Heart left ventricle (tissue), 16 donors: ENCODE results near the gene BICC1. TPM values are rescaled to one million over a fixed set of nuclear protein-coding genes. Genes with fewer than 3 reads are reported as not detected.
"Not testable (repeated sequence)": the region's sequence is repeated elsewhere in the genome, so short reads cannot be mapped to it uniquely, and the experiment has no call there.

Experiments used
- ATAC-seq, 4 donors: fragments of 200-7000 bp; cut with Tn5 transposase; one replicate each; pipeline ENCODE4 v1.9.1; 2020 to 2022; ENCODE audit warnings: moderate library complexity in 4 of 4, mild to moderate bottlenecking in 3 of 4, moderate number of reproducible peaks in 1 of 4
- DNase-seq, 5 donors: peaks; one replicate each; pipeline ENCODE4 v3.0.0-alpha.2; 2020
- H3K27ac ChIP-seq, 12 donors: fragments of 200-600 bp; sonication (generic) in 4 of 12; one replicate each; pipeline versions ENCODE4 v1.5.0 to v1.8.0; 2016 to 2022; ENCODE audit warnings: mild to moderate bottlenecking in 2 of 12
- H3K27me3 ChIP-seq, 9 donors: fragments of 200-600 bp; sonication (generic) in 2 of 9; one replicate each; pipeline versions ENCODE4 v1.5.1 to v1.8.0; 2016 to 2022; ENCODE audit warnings: mild to moderate bottlenecking in 3 of 9
- H3K36me3 ChIP-seq, 9 donors: fragments of 200-600 bp; sonication (generic) in 2 of 9; one replicate each; pipeline versions ENCODE4 v1.5.0 to v1.8.0; 2018 to 2022; ENCODE audit warnings: mild to moderate bottlenecking in 2 of 9
- H3K4me1 ChIP-seq, 12 donors: fragments of 200-600 bp; sonication (generic) in 4 of 12; one replicate each; pipeline versions ENCODE4 v1.5.0 to v1.8.0; 2016 to 2022; ENCODE audit warnings: mild to moderate bottlenecking in 3 of 12
- H3K4me3 ChIP-seq, 12 donors: fragments of 200-600 bp; sonication (generic) in 4 of 12; one replicate each; pipeline versions ENCODE4 v1.5.0 to v1.8.0; 2017 to 2022; ENCODE audit warnings: mild to moderate bottlenecking in 9 of 12, moderate library complexity in 4 of 12
- H3K9me3 ChIP-seq, 12 donors: fragments of 200-600 bp; sonication (generic) in 4 of 12; one replicate each; pipeline versions ENCODE4 v1.5.0 to v1.8.0; 2016 to 2022; ENCODE audit warnings: mild to moderate bottlenecking in 1 of 12
- POLR2A ChIP-seq, 2 donors: fragments of 450-650 bp; IDR thresholded peaks; one replicate each; pipeline ENCODE4 v1.6.1; 2017; ENCODE audit warnings: antibody characterized with exemption in 2 of 2, mild to moderate bottlenecking in 2 of 2, moderate library complexity in 2 of 2
- WGBS, 4 donors: extraction: QIAGEN DNeasy Blood & Tissue Kit in 2 of 4; methylation state at CpG; one replicate each; pipeline versions ENCODE4 v1.1.5 to v1.1.7; 2013 to 2018; 5-methylcytosine and 5-hydroxymethylcytosine counted together
- intact Hi-C, 10 donors: fragments of 100-400 bp; cut with DNase I; formaldehyde crosslinking; loops; one replicate each; pipeline versions ENCODE4 v1.11.1 to v1.14.2; 2022
- polyA plus RNA-seq, 2 donors: library from polyadenylated mRNA; stranded (reverse); fragments of 200-250 nt; gene quantifications; one replicate each; pipeline ENCODE4 v1.2.3, GENCODE V29; 2013
- total RNA-seq, 9 donors: library from RNA; depleted of rRNA in 2 of 9; stranded (reverse); fragments of >200 nt in 2 of 9; fragmentation: NEBNext Ultra II Directional in 3 of 9; extraction: Animal tissue kit (Norgen Biotek cat#: 25700) in 3 of 9; gene quantifications; one replicate each; pipeline versions ENCODE4 v1.1.0 to v1.2.4, GENCODE V29; 2016 to 2023
- TF ChIP-seq, protein P1 (sequence below), 12 donors: fragments of 200-600 bp; sonication (generic) in 4 of 12; IDR thresholded peaks; one replicate each; pipeline versions ENCODE4 v1.5.0 to v1.8.0; 2018 to 2022; ENCODE audit warnings: antibody characterized with exemption in 12 of 12, mild to moderate bottlenecking in 5 of 12
- donor health status: ischemic (EF 13 %, LVEDD 7.1; RV severe dilation, severe dysfunction).
- donor health status: healthy with polysubstance abuse.
- donor health status: DM: no; HTN: yes; CAD: no.
- donor health status: DM: no; HTN: no; CAD: no.
- donor health status: ischemic (EF 25% LVEDD 6.9; RV normal size, moderate dysfunction).
- donor health status: ischemic (EF 25% LVEDD 5.7; RV mildly dilated, moderate dysfunction).
- donor health status: healthy.
- donor health status: DM: yes; HTN: yes; CAD: no.
- donor health status: ischemic (EF 35%, LVEDD 5.7; RV mildly dilated, moderate dysfunction).
- donor health status: nonischemic (EF 11% LVEDD 7.7; RV severe dilation, severe dysfunction).
- donor health status: DM: yes; HTN: yes; CAD: no.
- donor health status: PGD.
- donor health status: ischemic (EF 29% LVEDD 5.4; RV normal size, mild dysfunction).
- donor health status: nonischemic (EF 23%, LVEDD 6.1; RV moderate dilation, normal function).

BICC1 gene
- total and polyA plus RNA-seq, 11 donors = 1.6 to 18.7 (median 4.8) TPM

GRCh38 chr10:58853668-58854067, 341.0 kb downstream of the BICC1 start:
- Histone ChIP-seq H3K27ac (peak overlapping the region in 4 of 12 donors; percentile 29 to 50 (median 40)), H3K36me3 (no peaks in the 10 kb centered on the region), H3K9me3 (peaks cover 0 to 10% (median 0%) of the 10 kb centered on the region in 12 donors), H3K27me3 (no peaks in the 10 kb centered on the region), H3K4me3 (no peak overlapping the region), H3K4me1 (peaks cover 0 to 35% (median 12%) of the 10 kb centered on the region in 12 donors)
- 53 to 72% (median 63%) methylated on average over 2 of the region's 2 CpGs for WGBS, 4 donors
- no peak for TF ChIP-seq POLR2A (IDR thresholded peaks at IDR 0.05)
- TF ChIP-seq, protein P1, sequence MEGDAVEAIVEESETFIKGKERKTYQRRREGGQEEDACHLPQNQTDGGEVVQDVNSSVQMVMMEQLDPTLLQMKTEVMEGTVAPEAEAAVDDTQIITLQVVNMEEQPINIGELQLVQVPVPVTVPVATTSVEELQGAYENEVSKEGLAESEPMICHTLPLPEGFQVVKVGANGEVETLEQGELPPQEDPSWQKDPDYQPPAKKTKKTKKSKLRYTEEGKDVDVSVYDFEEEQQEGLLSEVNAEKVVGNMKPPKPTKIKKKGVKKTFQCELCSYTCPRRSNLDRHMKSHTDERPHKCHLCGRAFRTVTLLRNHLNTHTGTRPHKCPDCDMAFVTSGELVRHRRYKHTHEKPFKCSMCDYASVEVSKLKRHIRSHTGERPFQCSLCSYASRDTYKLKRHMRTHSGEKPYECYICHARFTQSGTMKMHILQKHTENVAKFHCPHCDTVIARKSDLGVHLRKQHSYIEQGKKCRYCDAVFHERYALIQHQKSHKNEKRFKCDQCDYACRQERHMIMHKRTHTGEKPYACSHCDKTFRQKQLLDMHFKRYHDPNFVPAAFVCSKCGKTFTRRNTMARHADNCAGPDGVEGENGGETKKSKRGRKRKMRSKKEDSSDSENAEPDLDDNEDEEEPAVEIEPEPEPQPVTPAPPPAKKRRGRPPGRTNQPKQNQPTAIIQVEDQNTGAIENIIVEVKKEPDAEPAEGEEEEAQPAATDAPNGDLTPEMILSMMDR (IDR thresholded peaks at IDR 0.05) = no peak
- intact Hi-C loops = no loop called here
- DNase-seq (peak in 1 of 5 donors; percentile 15), ATAC-seq (peak; percentile 71 to 79 (median 73))

DNA sequence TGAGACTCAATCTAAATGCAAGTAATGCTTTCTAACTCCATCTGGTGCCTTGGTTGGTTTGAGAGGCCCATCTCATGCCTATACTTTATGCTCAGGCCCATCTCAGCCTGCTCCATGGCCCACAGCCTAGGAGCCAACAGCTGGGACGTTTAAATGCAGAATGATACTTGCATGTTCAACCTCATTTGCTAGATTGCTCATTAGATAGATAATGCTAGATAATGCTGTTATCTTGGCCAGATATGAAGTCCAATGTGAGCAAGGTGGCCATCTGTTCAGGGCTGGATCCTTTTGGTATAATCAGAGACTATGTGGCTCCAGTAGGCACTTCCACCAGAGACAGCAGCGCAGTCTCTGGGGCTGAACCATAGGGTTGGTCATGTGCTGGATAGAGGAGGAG, 342.1 kb downstream of the BICC1 start:
- WGBS, 4 donors = 50 to 67% (median 59%) methylated on average over 2 of the region's 2 CpGs
- no peaks in the 10 kb centered on the region for H3K27me3 ChIP-seq
- peaks cover 0 to 35% (median 12%) of the 10 kb centered on the region in 12 donors for H3K4me1 ChIP-seq
- ATAC-seq (no peak), DNase-seq (no peak)
- H3K36me3 ChIP-seq = no peaks in the 10 kb centered on the region
- H3K27ac ChIP-seq = no peak overlapping the region
- no peak overlapping the region for H3K4me3 ChIP-seq
- no peak for TF ChIP-seq POLR2A (IDR thresholded peaks at IDR 0.05)
- TF ChIP-seq, protein P1 (IDR thresholded peaks at IDR 0.05) = no peak
- intact Hi-C loops = no loop called here
- H3K9me3 ChIP-seq = peaks cover 0 to 13% (median 0%) of the 10 kb centered on the region in 12 donors

- intact Hi-C loops = no loop called here
- peak in 4 of 5 donors; percentile 29 to 47 (median 36) for DNase-seq
- peak overlapping the region in 10 of 12 donors; percentile 0 to 73 (median 53) for H3K27ac ChIP-seq
- H3K27me3 ChIP-seq = no peaks in the 10 kb centered on the region
- no peak for TF ChIP-seq POLR2A (IDR thresholded peaks at IDR 0.05)
- TF ChIP-seq, protein P1 (IDR thresholded peaks at IDR 0.05) = no peak
- H3K36me3 ChIP-seq = no peaks in the 10 kb centered on the region
- H3K4me1 ChIP-seq = peaks cover 0 to 35% (median 12%) of the 10 kb centered on the region in 12 donors
- ATAC-seq = peak; percentile 88 to 92 (median 91)
- H3K4me3 ChIP-seq = no peak overlapping the region
- 59 to 66% (median 65%) methylated on average over 9 of the region's 9 CpGs for WGBS, 4 donors
- peaks cover 0 to 12% (median 0%) of the 10 kb centered on the region in 12 donors for H3K9me3 ChIP-seq
Measured at GRCh38 chr10:58856508-58857240, 344.0 kb downstream of the BICC1 start.

DNA sequence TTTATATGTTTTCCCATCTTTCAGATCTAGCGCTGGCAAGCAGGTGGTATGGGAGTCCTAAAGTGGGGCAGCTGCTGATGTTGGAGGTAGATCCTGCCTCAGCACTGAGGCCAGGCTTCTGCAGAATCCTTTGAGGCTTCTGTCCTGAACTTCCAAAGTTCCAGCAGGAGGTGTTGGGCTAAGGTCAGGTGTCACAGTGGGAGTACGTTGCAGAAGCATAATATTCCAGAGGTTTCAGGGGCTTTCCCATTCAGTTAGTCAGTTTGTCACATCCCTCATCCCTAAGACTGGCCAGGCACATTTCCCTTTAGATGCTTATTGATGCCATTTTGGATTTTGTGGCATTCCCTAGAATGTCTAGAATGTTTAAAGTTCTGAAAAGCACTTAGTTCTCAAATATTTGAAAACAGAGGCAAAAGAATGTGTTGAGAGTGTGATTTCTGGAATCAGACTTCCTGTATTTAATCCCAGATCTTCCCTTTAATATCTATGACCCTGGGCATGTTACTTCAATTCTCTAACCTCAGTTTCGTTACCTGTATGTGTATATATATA, 344.7 kb downstream of the BICC1 start:
- ATAC-seq = no peak
- 78 to 91% (median 84%) methylated on average over 3 of the region's 3 CpGs for WGBS, 4 donors
- DNase-seq = no peak
- peaks cover 0 to 35% (median 12%) of the 10 kb centered on the region in 12 donors for H3K4me1 ChIP-seq
- H3K36me3 ChIP-seq = no peaks in the 10 kb centered on the region
- no peak overlapping the region for H3K4me3 ChIP-seq
- TF ChIP-seq POLR2A (IDR thresholded peaks at IDR 0.05) = no peak
- TF ChIP-seq, protein P1 (IDR thresholded peaks at IDR 0.05) = no peak
- peaks cover 0 to 12% (median 0%) of the 10 kb centered on the region in 12 donors for H3K9me3 ChIP-seq
- intact Hi-C loops = no loop called here
- peak overlapping the region in 6 of 12 donors; percentile 17 to 73 (median 63) for H3K27ac ChIP-seq
- H3K27me3 ChIP-seq = no peaks in the 10 kb centered on the region

DNA sequence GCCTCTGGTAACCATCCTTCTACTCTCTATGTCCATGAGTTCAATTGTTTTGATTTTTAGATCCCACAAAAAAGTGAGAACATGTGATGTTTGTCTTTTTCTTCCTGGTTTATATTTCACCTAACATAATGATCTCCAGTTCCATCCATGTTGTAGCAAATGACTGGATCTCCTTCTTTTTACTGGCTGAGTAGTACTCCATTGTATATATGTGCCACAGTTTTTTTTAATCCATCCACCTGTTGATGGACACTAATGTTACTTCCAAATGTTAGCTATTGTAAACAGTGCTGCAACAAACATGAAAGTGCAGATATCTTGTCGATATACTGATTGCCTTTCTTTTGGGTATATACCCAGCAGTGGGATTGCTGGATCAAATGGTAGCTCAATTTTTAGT, 345.5 kb downstream of the BICC1 start:
- H3K27ac ChIP-seq, H3K36me3 ChIP-seq, DNase-seq, H3K4me3 ChIP-seq, ATAC-seq, intact Hi-C loops, H3K27me3 ChIP-seq: not testable (repeated sequence)
- 93 to 96% (median 94%) methylated on average over 1 of the region's 1 CpG for WGBS, 4 donors
- Histone ChIP-seq H3K4me1 (peaks cover 0 to 34% (median 12%) of the 10 kb centered on the region in 12 donors), H3K9me3 (peaks cover 0 to 12% (median 0%) of the 10 kb centered on the region in 12 donors)
